Heart left ventricle (tissue), 16 donors: ENCODE results near the gene CYP27C1. TPM values are rescaled to one million over a fixed set of nuclear protein-coding genes. Genes with fewer than 3 reads are reported as not detected.
A peak's percentile ranks its signal among the peaks of the same experiment; 100 is the strongest.

Source experiments
- ATAC-seq, 4 donors: fragments of 200-7000 bp; cut with Tn5 transposase; one replicate each; pipeline ENCODE4 v1.9.1; 2020 to 2022; ENCODE audit warnings: moderate library complexity in 4 of 4, mild to moderate bottlenecking in 3 of 4, moderate number of reproducible peaks in 1 of 4
- DNase-seq, 5 donors: peaks; one replicate each; pipeline ENCODE4 v3.0.0-alpha.2; 2020
- H3K27ac ChIP-seq, 12 donors: fragments of 200-600 bp; sonication (generic) in 4 of 12; one replicate each; pipeline versions ENCODE4 v1.5.0 to v1.8.0; 2016 to 2022; ENCODE audit warnings: mild to moderate bottlenecking in 2 of 12
- H3K27me3 ChIP-seq, 9 donors: fragments of 200-600 bp; sonication (generic) in 2 of 9; one replicate each; pipeline versions ENCODE4 v1.5.1 to v1.8.0; 2016 to 2022; ENCODE audit warnings: mild to moderate bottlenecking in 3 of 9
- H3K36me3 ChIP-seq, 9 donors: fragments of 200-600 bp; sonication (generic) in 2 of 9; one replicate each; pipeline versions ENCODE4 v1.5.0 to v1.8.0; 2018 to 2022; ENCODE audit warnings: mild to moderate bottlenecking in 2 of 9
- H3K4me1 ChIP-seq, 12 donors: fragments of 200-600 bp; sonication (generic) in 4 of 12; one replicate each; pipeline versions ENCODE4 v1.5.0 to v1.8.0; 2016 to 2022; ENCODE audit warnings: mild to moderate bottlenecking in 3 of 12
- H3K4me3 ChIP-seq, 12 donors: fragments of 200-600 bp; sonication (generic) in 4 of 12; one replicate each; pipeline versions ENCODE4 v1.5.0 to v1.8.0; 2017 to 2022; ENCODE audit warnings: mild to moderate bottlenecking in 9 of 12, moderate library complexity in 4 of 12
- H3K9me3 ChIP-seq, 12 donors: fragments of 200-600 bp; sonication (generic) in 4 of 12; one replicate each; pipeline versions ENCODE4 v1.5.0 to v1.8.0; 2016 to 2022; ENCODE audit warnings: mild to moderate bottlenecking in 1 of 12
- CTCF ChIP-seq, 12 donors: fragments of 200-600 bp; sonication (generic) in 4 of 12; IDR thresholded peaks; one replicate each; pipeline versions ENCODE4 v1.5.0 to v1.8.0; 2018 to 2022; ENCODE audit warnings: antibody characterized with exemption in 12 of 12, mild to moderate bottlenecking in 5 of 12
- POLR2A ChIP-seq, 2 donors: fragments of 450-650 bp; IDR thresholded peaks; one replicate each; pipeline ENCODE4 v1.6.1; 2017; ENCODE audit warnings: antibody characterized with exemption in 2 of 2, mild to moderate bottlenecking in 2 of 2, moderate library complexity in 2 of 2
- WGBS, 4 donors: extraction: QIAGEN DNeasy Blood & Tissue Kit in 2 of 4; methylation state at CpG; one replicate each; pipeline versions ENCODE4 v1.1.5 to v1.1.7; 2013 to 2018; 5-methylcytosine and 5-hydroxymethylcytosine counted together
- intact Hi-C, 10 donors: fragments of 100-400 bp; cut with DNase I; formaldehyde crosslinking; loops; one replicate each; pipeline versions ENCODE4 v1.11.1 to v1.14.2; 2022
- long read RNA-seq, 3 donors: library from polyadenylated mRNA; unstranded; transcript quantifications; one replicate each; pipeline ENCODE4 v2.0.0, GENCODE V29; 2020 to 2021
- polyA plus RNA-seq, 2 donors: library from polyadenylated mRNA; stranded (reverse); fragments of 200-250 nt; gene quantifications; one replicate each; pipeline ENCODE4 v1.2.3, GENCODE V29; 2013
- total RNA-seq, 9 donors: library from RNA; depleted of rRNA in 2 of 9; stranded (reverse); fragments of >200 nt in 2 of 9; fragmentation: NEBNext Ultra II Directional in 3 of 9; extraction: Animal tissue kit (Norgen Biotek cat#: 25700) in 3 of 9; gene quantifications; one replicate each; pipeline versions ENCODE4 v1.1.0 to v1.2.4, GENCODE V29; 2016 to 2023
- donor health status: ischemic (EF 13 %, LVEDD 7.1; RV severe dilation, severe dysfunction).
- donor health status: healthy with polysubstance abuse.
- donor health status: DM: no; HTN: yes; CAD: no.
- donor health status: DM: no; HTN: no; CAD: no.
- donor health status: ischemic (EF 25% LVEDD 6.9; RV normal size, moderate dysfunction).
- donor health status: ischemic (EF 25% LVEDD 5.7; RV mildly dilated, moderate dysfunction).
- donor health status: healthy.
- donor health status: DM: yes; HTN: yes; CAD: no.
- donor health status: ischemic (EF 35%, LVEDD 5.7; RV mildly dilated, moderate dysfunction).
- donor health status: nonischemic (EF 11% LVEDD 7.7; RV severe dilation, severe dysfunction).
- donor health status: DM: yes; HTN: yes; CAD: no.
- donor health status: PGD.
- donor health status: ischemic (EF 29% LVEDD 5.4; RV normal size, mild dysfunction).
- donor health status: nonischemic (EF 23%, LVEDD 6.1; RV moderate dilation, normal function).

Gene CYP27C1
- total RNA-seq (under 1 TPM in 2 of 9 donors, not detected in 7; 0.12 to 0.44 TPM), polyA plus RNA-seq (under 1 TPM in 1 of 2 donors, not detected in 1; 0.06 TPM)
- long read RNA-seq, donor 1: 0 reads
- long read RNA-seq, donor 2: 0 reads
- long read RNA-seq, donor 3: 0 reads

GRCh38 chr2:127220102-127220767 is at the start of gene CYP27C1:
Gene CYP27C1, minus strand, starts transcription at chr2:127220299. Its CDS starts 29 bp downstream, at chr2:127220270.
- ATAC-seq (no peak), DNase-seq (no peak)
- 1 to 3% (median 2%) methylated on average over 10 to 43 of the region's 43 CpGs for WGBS, 4 donors
- peak within 1 kb of the TSS in 2 of 12 donors; percentile 28 to 29 for H3K27ac ChIP-seq
- H3K4me1 ChIP-seq: peaks cover 0 to 25% (median 16%) of the 10 kb centered on the region in 12 donors
- peak within 1 kb of the TSS; percentile 10 to 57 (median 50) for H3K4me3 ChIP-seq
- intact Hi-C loops: no loop called here
- H3K9me3 ChIP-seq: peaks cover 0 to 14% (median 0%) of the 10 kb centered on the region in 12 donors
- no peaks in the 10 kb centered on the region for H3K36me3 ChIP-seq
- TF ChIP-seq POLR2A (IDR thresholded peaks at IDR 0.05) (no peak), CTCF (IDR thresholded peaks at IDR 0.05) (no peak)
- peaks cover 26 to 76% (median 49%) of the 10 kb centered on the region in 9 donors for H3K27me3 ChIP-seq

GRCh38 chr2:127261804-127262406 is 41.8 kb upstream of the CYP27C1 start:
- H3K4me3 ChIP-seq: no peak overlapping the region
- no peaks in the 10 kb centered on the region for H3K9me3 ChIP-seq
- intact Hi-C loops: no loop called here
- no peaks in the 10 kb centered on the region for H3K4me1 ChIP-seq
- no peak overlapping the region for H3K27ac ChIP-seq
- ATAC-seq (no peak), DNase-seq (no peak)
- no peaks in the 10 kb centered on the region for H3K27me3 ChIP-seq
- peaks cover 0 to 80% (median 61%) of the 10 kb centered on the region in 9 donors for H3K36me3 ChIP-seq
- TF ChIP-seq CTCF (IDR thresholded peaks at IDR 0.05): no peak
- TF ChIP-seq POLR2A (IDR thresholded peaks at IDR 0.05): no peak
- WGBS, 4 donors: 86 to 89% (median 88%) methylated on average over 8 of the region's 8 CpGs

GRCh38 chr2:127259355-127259754 is 39.3 kb upstream of the CYP27C1 start:
- Histone ChIP-seq H3K4me3 (no peak overlapping the region), H3K9me3 (no peaks in the 10 kb centered on the region), H3K27ac (no peak overlapping the region), H3K36me3 (peaks cover 0 to 72% (median 57%) of the 10 kb centered on the region in 9 donors), H3K4me1 (no peaks in the 10 kb centered on the region), H3K27me3 (no peaks in the 10 kb centered on the region)
- no peak for TF ChIP-seq CTCF (IDR thresholded peaks at IDR 0.05)
- TF ChIP-seq POLR2A (IDR thresholded peaks at IDR 0.05): no peak
- WGBS, 4 donors: 96 to 99% (median 98%) methylated on average over 5 of the region's 5 CpGs
- ATAC-seq: no peak
- intact Hi-C loops: no loop called here
- no peak for DNase-seq

- H3K4me1 ChIP-seq: no peaks in the 10 kb centered on the region
- no peaks in the 10 kb centered on the region for H3K27me3 ChIP-seq
- 67 to 83% (median 79%) methylated on average over 8 of the region's 8 CpGs for WGBS, 4 donors
- H3K36me3 ChIP-seq: peaks cover 0 to 57% (median 52%) of the 10 kb centered on the region in 9 donors
- no peak for ATAC-seq
- H3K27ac ChIP-seq: no peak overlapping the region
- intact Hi-C loops: no loop called here
- H3K9me3 ChIP-seq: no peaks in the 10 kb centered on the region
- TF ChIP-seq CTCF (IDR thresholded peaks at IDR 0.05) (no peak), POLR2A (IDR thresholded peaks at IDR 0.05) (no peak)
- no peak for DNase-seq
- H3K4me3 ChIP-seq: no peak overlapping the region
These were observed 36.8 kb upstream of the CYP27C1 start for GRCh38 chr2:127256866-127257265.
